PC-9 (cell line): ENCODE measurements around the gene ZSWIM8.

ENCODE experiments used
- EZH2 ChIP-seq: fragments of 200-600 bp; sonication (generic); IDR thresholded peaks from 2 replicates; pipeline ENCODE4 v1.8.0; 2017; ENCODE audit warnings: antibody characterized with exemption, low read depth
- TF ChIP-seq, protein P1 (sequence below): fragments of 200-600 bp; sonication (generic); conservative IDR thresholded peaks from 2 replicates; pipeline ENCODE4 v1.6.1; 2017; ENCODE audit warnings: mixed run types, antibody characterized with exemption, mild to moderate bottlenecking, moderate library complexity

- TF ChIP-seq, protein P1, sequence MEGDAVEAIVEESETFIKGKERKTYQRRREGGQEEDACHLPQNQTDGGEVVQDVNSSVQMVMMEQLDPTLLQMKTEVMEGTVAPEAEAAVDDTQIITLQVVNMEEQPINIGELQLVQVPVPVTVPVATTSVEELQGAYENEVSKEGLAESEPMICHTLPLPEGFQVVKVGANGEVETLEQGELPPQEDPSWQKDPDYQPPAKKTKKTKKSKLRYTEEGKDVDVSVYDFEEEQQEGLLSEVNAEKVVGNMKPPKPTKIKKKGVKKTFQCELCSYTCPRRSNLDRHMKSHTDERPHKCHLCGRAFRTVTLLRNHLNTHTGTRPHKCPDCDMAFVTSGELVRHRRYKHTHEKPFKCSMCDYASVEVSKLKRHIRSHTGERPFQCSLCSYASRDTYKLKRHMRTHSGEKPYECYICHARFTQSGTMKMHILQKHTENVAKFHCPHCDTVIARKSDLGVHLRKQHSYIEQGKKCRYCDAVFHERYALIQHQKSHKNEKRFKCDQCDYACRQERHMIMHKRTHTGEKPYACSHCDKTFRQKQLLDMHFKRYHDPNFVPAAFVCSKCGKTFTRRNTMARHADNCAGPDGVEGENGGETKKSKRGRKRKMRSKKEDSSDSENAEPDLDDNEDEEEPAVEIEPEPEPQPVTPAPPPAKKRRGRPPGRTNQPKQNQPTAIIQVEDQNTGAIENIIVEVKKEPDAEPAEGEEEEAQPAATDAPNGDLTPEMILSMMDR = no peak
- TF ChIP-seq EZH2 = no peak
Measured at GRCh38 chr10:73819081-73819480, 33.7 kb downstream of the ZSWIM8 start.
